Activated B cell treated with CpG ODN at 0.5 μM for 24 hours (primary cell): ENCODE data around the gene PHF21A. TPM values are rescaled to one million over a fixed set of nuclear protein-coding genes. Genes with fewer than 3 reads are reported as not detected.

Experiments used
- ATAC-seq: fragments of 200-7000 bp; cut with Tn5 transposase; one replicate; pipeline ENCODE4 v1.10.0; 2021; ENCODE audit warnings: low read depth, mild to moderate bottlenecking, moderate library complexity
- CTCF ChIA-PET: fragments of 350-600 bp; sonication (Branson Sonifier 250); formaldehyde crosslinking; loops from one replicate; lab custom pipeline; 2021; ENCODE audit warnings: antibody characterized with exemption; lab: Charles Lee
- POLR2A ChIA-PET: fragments of 350-600 bp; sonication (Branson Sonifier 250); formaldehyde crosslinking; loops from one replicate; lab custom pipeline; 2021; ENCODE audit warnings: antibody characterized with exemption; lab: Charles Lee
- DNase-seq: peaks from one replicate; pipeline ENCODE4 v3.0.0; 2022
- H3K27ac Mint-ChIP-seq: one replicate; pipeline ENCODE4 v1.8.0; 2020; ENCODE audit warnings: mixed read lengths
- H3K27me3 Mint-ChIP-seq: one replicate; pipeline ENCODE4 v1.8.0; 2021; ENCODE audit warnings: mixed read lengths
- H3K36me3 Mint-ChIP-seq: one replicate; pipeline ENCODE4 v1.8.0; 2021; ENCODE audit warnings: low read depth, mixed read lengths
- H3K4me1 Mint-ChIP-seq: one replicate; pipeline ENCODE4 v1.8.0; 2021; ENCODE audit warnings: mixed read lengths
- H3K4me3 Mint-ChIP-seq: one replicate; pipeline ENCODE4 v1.8.0; 2020; ENCODE audit warnings: mild to moderate bottlenecking, mixed read lengths
- H3K9me3 Mint-ChIP-seq: one replicate; pipeline ENCODE4 v1.8.0; 2020; ENCODE audit warnings: mixed read lengths
- CTCF ChIP-seq: fragments of 200-600 bp; IDR thresholded peaks from one replicate; pipeline ENCODE4 v1.8.0; 2022; ENCODE audit warnings: antibody characterized with exemption, mild to moderate bottlenecking
- intact Hi-C: fragments of 100-400 bp; cut with micrococcal nuclease; formaldehyde crosslinking; loops from one replicate; pipeline ENCODE4 v1.15.1; 2024
- total RNA-seq: library from RNA; stranded (reverse); gene quantifications from 2 replicates; pipeline ENCODE4 v1.2.3, GENCODE V29; 2022

The PHF21A gene
- total RNA-seq, 1 donor from 2014 or later = 71.0 TPM

GRCh38 chr11:46047520-46047919, 73.7 kb downstream of the PHF21A start:
- intact Hi-C loops = no loop called here
- H3K4me1 Mint-ChIP-seq = no peaks in the 10 kb centered on the region
- no peak for TF ChIP-seq CTCF
- no peak overlapping the region for H3K4me3 Mint-ChIP-seq
- no peak overlapping the region for H3K27ac Mint-ChIP-seq
- H3K9me3 Mint-ChIP-seq = no peaks in the 10 kb centered on the region
- CTCF ChIA-PET = no interaction called here
- POLR2A ChIA-PET = no interaction called here
- H3K36me3 Mint-ChIP-seq = peaks cover 45% of the 10 kb centered on the region
- H3K27me3 Mint-ChIP-seq = no peaks in the 10 kb centered on the region
- DNase-seq = no peak
- no peak for ATAC-seq

- ChIA-PET POLR2A (no interaction called here), CTCF (interaction anchor here (1.5 kb wide), 1 partner anchor 39 kb away, joined by 3 read pairs; no protein-coding TSS in a partner anchor)
- H3K27me3 Mint-ChIP-seq = no peaks in the 10 kb centered on the region
- no peak for TF ChIP-seq CTCF
- no peak for DNase-seq
- peaks cover 3% of the 10 kb centered on the region for H3K4me1 Mint-ChIP-seq
- intact Hi-C loops = no loop called here
- H3K9me3 Mint-ChIP-seq = no peaks in the 10 kb centered on the region
- no peak overlapping the region for H3K27ac Mint-ChIP-seq
- no peak for ATAC-seq
- peaks cover 37% of the 10 kb centered on the region for H3K36me3 Mint-ChIP-seq
- no peak overlapping the region for H3K4me3 Mint-ChIP-seq
Observed at GRCh38 chr11:46045811-46046210, 75.4 kb downstream of the PHF21A start.

GRCh38 chr11:46044601-46045000, 76.7 kb downstream of the PHF21A start:
- Mint-ChIP-seq H3K27me3 (no peaks in the 10 kb centered on the region), H3K4me1 (peaks cover 11% of the 10 kb centered on the region), H3K27ac (no peak overlapping the region), H3K9me3 (no peaks in the 10 kb centered on the region), H3K36me3 (peaks cover 27% of the 10 kb centered on the region), H3K4me3 (no peak overlapping the region)
- ATAC-seq = no peak
- DNase-seq = no peak
- TF ChIP-seq CTCF = no peak
- ChIA-PET CTCF (no interaction called here), POLR2A (no interaction called here)
- intact Hi-C loops = no loop called here

GRCh38 chr11:46039990-46040389, 81.3 kb downstream of the PHF21A start:
- intact Hi-C loops = no loop called here

GRCh38 chr11:46038529-46038928, 82.7 kb downstream of the PHF21A start:
- no peak overlapping the region for H3K4me3 Mint-ChIP-seq
- TF ChIP-seq CTCF = no peak
- intact Hi-C loops = no loop called here
- peaks cover 16% of the 10 kb centered on the region for H3K36me3 Mint-ChIP-seq
- ATAC-seq (no peak), DNase-seq (no peak)
- no peak overlapping the region for H3K27ac Mint-ChIP-seq
- H3K27me3 Mint-ChIP-seq = no peaks in the 10 kb centered on the region
- no peaks in the 10 kb centered on the region for H3K9me3 Mint-ChIP-seq
- POLR2A ChIA-PET = no interaction called here
- CTCF ChIA-PET = no interaction called here
- peaks cover 20% of the 10 kb centered on the region for H3K4me1 Mint-ChIP-seq

More at GRCh38 chr11:46039990-46040389, 81.3 kb downstream of the PHF21A start:
- H3K27me3 Mint-ChIP-seq = no peaks in the 10 kb centered on the region
- ATAC-seq = no peak
- H3K36me3 Mint-ChIP-seq = peaks cover 8% of the 10 kb centered on the region
- TF ChIP-seq CTCF = no peak
- H3K4me1 Mint-ChIP-seq = peaks cover 20% of the 10 kb centered on the region
- H3K27ac Mint-ChIP-seq = no peak overlapping the region
- CTCF ChIA-PET = no interaction called here
- H3K4me3 Mint-ChIP-seq = no peak overlapping the region
- H3K9me3 Mint-ChIP-seq = no peaks in the 10 kb centered on the region
- POLR2A ChIA-PET = no interaction called here
- no peak for DNase-seq
